K562 (cell line): ENCODE results near the gene PTP4A1. TPM values are rescaled to one million over a fixed set of nuclear protein-coding genes. Genes with fewer than 3 reads are reported as not detected.

ENCODE experiments used
- ATAC-seq: fragments of 200-7000 bp; cut with Tn5 transposase; 3 replicates; pipeline ENCODE4 v1.9.1; 2020; ENCODE audit warnings: moderate library complexity
- Bru-seq: library from RNA; stranded (reverse); fragments of 400-500 nt; gene quantifications from one replicate; lab custom pipeline; 2021; lab: Mats Ljungman, UMichigan
- BruChase-seq, 2 experiments: library from RNA; stranded (reverse); fragments of 400-500 nt; gene quantifications; one replicate each; lab custom pipeline; 2021; lab: Mats Ljungman, UMichigan
- BruUV-seq: library from RNA; stranded (reverse); fragments of 400-500 nt; replicated peaks from 2 replicates; lab custom pipeline; 2021; lab: Mats Ljungman, UMichigan
- CTCF ChIA-PET: fragments of 300-600 bp; formaldehyde crosslinking; extraction: SDS; loops from one replicate; lab custom pipeline; 2021; ENCODE audit warnings: low intra/inter-chr PET ratio; lab: Yijun Ruan, JAX
- POLR2A ChIA-PET: fragments of 300-600, 350-650 bp; sonication (Branson Sonifier 250); formaldehyde crosslinking; extraction: SDS; loops from one replicate; lab custom pipeline; 2021; ENCODE audit warnings: antibody characterized with exemption, inconsistent platforms; lab: Yijun Ruan, JAX
- DNase-seq, 4 experiments: peaks; one replicate each; pipeline versions ENCODE4 v3.0.0 to v3.0.0-alpha.2; 2011 to 2018; ENCODE audit warnings: low spot score in 3 of 4, mixed read lengths in 3 of 4; ENCODE audit errors: extremely low read depth in 1 of 4
- FAIRE-seq: peaks from 2 replicates; lab custom pipeline; 2011; peaks lifted over from hg19 to GRCh38; lab: Jason Lieb, UNC
- H2AFZ ChIP-seq: 2 replicates; pipeline ENCODE4 v1.6.0; 2011; ENCODE audit warnings: low read depth, low read length, control low read depth, inconsistent platforms
- H3K27ac ChIP-seq: fragments of 200-600 bp; 3 replicates; pipeline ENCODE4 v1.8.0; 2011; ENCODE audit warnings: low read depth, mild to moderate bottlenecking, control low read depth, inconsistent platforms, low read length, moderate library complexity, mixed read lengths; ENCODE audit errors: extremely low read depth
- H3K27me3 ChIP-seq, 2 experiments: fragments of 300-600 bp in 1 of 2; 2 replicates in 1 of 2; 3 replicates in 1 of 2; pipeline versions ENCODE4 v1.6.0 to v1.8.0; 2011; ENCODE audit warnings: inconsistent platforms in 2 of 2, low read length in 2 of 2, mild to moderate bottlenecking in 1 of 2, mixed read lengths in 1 of 2, moderate library complexity in 1 of 2; ENCODE audit not compliant: control insufficient read depth in 2 of 2, insufficient read depth in 2 of 2
- H3K36me3 ChIP-seq: fragments of 300-600 bp; 3 replicates; pipeline ENCODE4 v1.8.0; 2011; ENCODE audit warnings: mild to moderate bottlenecking, low read length, inconsistent platforms; ENCODE audit not compliant: control insufficient read depth, insufficient read depth
- H3K4me1 ChIP-seq, 2 experiments: fragments of 200-600 bp in 1 of 2; replicated peaks in 1 of 2; 2 replicates in 1 of 2; 3 replicates in 1 of 2; pipeline versions ENCODE4 v1.5.1 to v1.8.0; 2011; ENCODE audit warnings: inconsistent platforms in 2 of 2, low read length in 2 of 2, mild to moderate bottlenecking in 1 of 2, mixed read lengths in 1 of 2, moderate library complexity in 1 of 2; ENCODE audit not compliant: control insufficient read depth in 2 of 2, insufficient read depth in 2 of 2
- H3K4me2 ChIP-seq: 2 replicates; pipeline ENCODE4 v1.6.1; 2011; ENCODE audit warnings: low read length, control low read depth, inconsistent platforms, mixed read lengths; ENCODE audit not compliant: insufficient read depth
- H3K4me3 ChIP-seq: fragments of 200-600 bp; sonication (generic), shearing (Covaris generic); 2 replicates; pipeline ENCODE4 v1.5.1; 2016; ENCODE audit warnings: control low read depth, inconsistent platforms
- H3K79me2 ChIP-seq: fragments of 200-600 bp; 3 replicates; pipeline ENCODE4 v1.8.0; 2011; ENCODE audit warnings: low read length, inconsistent platforms; ENCODE audit not compliant: control insufficient read depth, insufficient read depth
- H3K9ac ChIP-seq, 2 experiments: 2 replicates each; pipeline versions ENCODE4 v1.6.0 to v1.6.1; 2011; ENCODE audit warnings: low read depth in 2 of 2, low read length in 2 of 2, control low read depth in 1 of 2, inconsistent platforms in 1 of 2, mild to moderate bottlenecking in 1 of 2, mixed read lengths in 1 of 2; ENCODE audit not compliant: insufficient read depth in 1 of 2
- H3K9me1 ChIP-seq: one replicate; pipeline ENCODE4 v1.6.0; 2011; ENCODE audit warnings: inconsistent platforms, mild to moderate bottlenecking, low read length, moderate library complexity; ENCODE audit not compliant: control insufficient read depth, insufficient read depth
- H3K9me3 ChIP-seq: replicated peaks from 2 replicates; pipeline ENCODE4 v1.5.1; 2011; ENCODE audit warnings: low read depth, low read length, inconsistent platforms; ENCODE audit not compliant: control insufficient read depth, insufficient read depth
- H4K20me1 ChIP-seq: replicated peaks from 2 replicates; pipeline ENCODE4 v1.6.1; 2011; ENCODE audit warnings: low read length, inconsistent platforms, mixed read lengths; ENCODE audit not compliant: control insufficient read depth, insufficient read depth
- BRF1 ChIP-seq: IDR thresholded peaks from 3 replicates; pipeline ENCODE4 v1.6.1; 2011; ENCODE audit warnings: borderline replicate concordance, mild to moderate bottlenecking; ENCODE audit not compliant: insufficient read length; ENCODE audit errors: extremely low read depth
- FOSL1 ChIP-seq: fragments of 200-800 bp; sonication (Bioruptor generic); conservative IDR thresholded peaks from 2 replicates; pipeline ENCODE4 v1.6.1; 2016; ENCODE audit warnings: missing genetic modification characterization, missing compliant biosample characterization
- HDAC6 ChIP-seq: IDR thresholded peaks from 2 replicates; pipeline ENCODE4 v1.6.1; 2012; ENCODE audit warnings: low read depth, mild to moderate bottlenecking, control low read depth, inconsistent platforms, low read length, moderate library complexity
- KDM5B ChIP-seq: fragments of 200-600 bp; sonication (generic); IDR thresholded peaks from 2 replicates; pipeline ENCODE4 v1.6.1; 2012; ENCODE audit warnings: low read depth, mild to moderate bottlenecking, moderate library complexity, low read length, control low read depth, inconsistent platforms; ENCODE audit not compliant: insufficient replicate concordance
- MLLT1 ChIP-seq, 2 experiments: fragments of 450-650 bp; IDR thresholded peaks; 2 replicates each; pipeline ENCODE4 v1.6.1; 2016
- SIN3B ChIP-seq: fragments of 450-650 bp; IDR thresholded peaks from 2 replicates; pipeline ENCODE4 v1.6.1; 2017; ENCODE audit warnings: low read depth, mild to moderate bottlenecking, moderate library complexity
- SP1 ChIP-seq: sonication (generic); formaldehyde crosslinking; IDR thresholded peaks from 2 replicates; pipeline ENCODE4 v1.8.1; 2022; ENCODE audit warnings: mild to moderate bottlenecking, missing genetic modification reagents
- TEAD2 ChIP-seq: fragments of 450-650 bp; IDR thresholded peaks from 2 replicates; pipeline ENCODE4 v1.6.1; 2016; ENCODE audit warnings: missing genetic modification characterization, control low read depth, missing compliant biosample characterization
- U2AF1 ChIP-seq: fragments of 200-400 bp; formaldehyde crosslinking; optimal IDR thresholded peaks from 2 replicates; pipeline ENCODE3; 2017; ENCODE audit warnings: mild to moderate bottlenecking, low read depth, low read length, moderate library complexity
- ZBTB11 ChIP-seq, 3 experiments: fragments of 200-800 bp in 1 of 3; fragments of 250-450 bp in 1 of 3; fragments of 450-650 bp in 1 of 3; sonication (Bioruptor Pico) in 1 of 3; sonication (Bioruptor generic) in 1 of 3; formaldehyde crosslinking in 1 of 3; IDR thresholded peaks; 2 replicates each; pipeline versions ENCODE4 v1.6.1 to v1.8.0; 2016 to 2022; ENCODE audit warnings: mild to moderate bottlenecking in 2 of 3, missing genetic modification characterization in 2 of 3, missing compliant biosample characterization in 1 of 3, moderate library complexity in 1 of 3
- WGBS: fragments of 100-300 bp; shearing (Covaris generic); methylation state at CpG from one replicate; pipeline ENCODE4 v1.1.6; 2016; ENCODE audit warnings: low coverage, mixed read lengths; ENCODE audit not compliant: insufficient coverage; ENCODE audit errors: missing lambda C conversion rate; 5-methylcytosine and 5-hydroxymethylcytosine counted together
- in situ Hi-C: fragments of 300-500 bp; cut with MboI; formaldehyde crosslinking; loops from 4 replicates; pipeline ENCODE4 v1.15.0; 2018; ENCODE audit warnings: inconsistent platforms, mixed read lengths
- intact Hi-C: fragments of 100-400 bp; cut with micrococcal nuclease; formaldehyde crosslinking; loops from 2 replicates; pipeline ENCODE4 v1.14.2; 2022
- long read RNA-seq, 3 experiments: library from polyadenylated mRNA in 2 of 3; library from RNA in 1 of 3; unstranded in 2 of 3; stranded (forward) in 1 of 3; transcript quantifications; one replicate each; pipeline ENCODE4 v2.0.0, GENCODE V29; 2019 to 2022
- polyA minus RNA-seq, 3 experiments: library from RNA; depleted of rRNA, polyadenylated mRNA; stranded (reverse); fragments of >200 nt; gene quantifications; 2 replicates each; pipeline ENCODE4 v1.2.3, GENCODE V29; 2011
- polyA plus RNA-seq, 8 experiments: library from polyadenylated mRNA; depleted of rRNA in 4 of 8; stranded (reverse) in 5 of 8; unstranded in 3 of 8; fragments of >200 nt; fragmentation: Nextera tagmentation in 2 of 8; fragmentation: Illumina TruSeq in 1 of 8; extraction: Ambion mirVana in 2 of 8; extraction: Trizol in 1 of 8; gene quantifications; 2 replicates each; pipeline versions ENCODE4 v1.2.1 to v1.2.3, GENCODE V29; 2011 to 2014; ENCODE audit warnings: inconsistent platforms in 1 of 8, missing spikeins in 1 of 8
- total RNA-seq, 7 experiments: library from RNA; depleted of rRNA in 6 of 7; stranded (reverse); fragments of >200 nt in 6 of 7; fragmentation: Illumina TruSeq in 2 of 7; extraction: Trizol in 2 of 7; gene quantifications; 2 replicates each; pipeline versions ENCODE4 v1.2.1 to v1.2.3, GENCODE V29; 2011 to 2021; ENCODE audit warnings: low replicate concordance in 1 of 7

The PTP4A1 gene
- total RNA-seq (2011; cell fraction: chromatin; rRNA removed; ENCODE audit: low replicate concordance): 10.0 and 28.1 TPM in 2 replicates
- total RNA-seq (2011; cell fraction: nucleolus; rRNA removed): 10.7 and 10.8 TPM in 2 replicates
- 15.0 and 29.0 TPM in 2 replicates for total RNA-seq (2011; cell fraction: nucleoplasm; rRNA removed)
- 13.1 and 14.6 TPM in 2 replicates for total RNA-seq (2014; rRNA removed)
- total RNA-seq (2014; rRNA removed; fragmentation: Illumina TruSeq; extraction: Trizol): 10.0 and 12.7 TPM in 2 replicates
- 9.7 and 10.3 TPM in 2 replicates for total RNA-seq (2015; rRNA removed; fragmentation: Illumina TruSeq; extraction: Trizol)
- 60.9 and 62.7 TPM in 2 replicates for total RNA-seq (2021)
- polyA plus RNA-seq (2011; rRNA removed): 17.1 and 17.9 TPM in 2 replicates
- polyA plus RNA-seq (2011; cell fraction: cytosol; rRNA removed): 1.9 and 10.8 TPM in 2 replicates
- 6.9 and 10.5 TPM in 2 replicates for polyA plus RNA-seq (2011; cell fraction: nucleus; rRNA removed)
- 41.6 and 51.3 TPM in 2 replicates for polyA plus RNA-seq (2012)
- polyA plus RNA-seq (2014; fragmentation: Illumina TruSeq; extraction: Trizol): 57.0 and 67.5 TPM in 2 replicates
- polyA plus RNA-seq (2014; fragmentation: Nextera tagmentation; extraction: Ambion mirVana): 10 to 100 TPM in 1 of 2 experiments, 1 to 10 TPM in 1; 3.7 to 13.6 TPM
- 12.4 and 12.9 TPM in 2 replicates for polyA plus RNA-seq (2014; rRNA removed)
- polyA minus RNA-seq (2011; rRNA and poly(A)+ RNA removed): 23.4 and 25.8 TPM in 2 replicates
- polyA minus RNA-seq (2011; cell fraction: cytosol; rRNA and poly(A)+ RNA removed): 24.8 and 25.0 TPM in 2 replicates
- 16.0 and 19.1 TPM in 2 replicates for polyA minus RNA-seq (2011; cell fraction: nucleus; rRNA and poly(A)+ RNA removed)
- percentile 4 among the genes with signal in this experiment for Bru-seq, nascent RNA
- percentile 4 among the genes with signal in this experiment for BruChase-seq, experiment 1, labeled RNA remaining after a 2-hour chase
- BruChase-seq, experiment 2, labeled RNA remaining after a 6-hour chase: not detected
- long read RNA-seq, experiment 1, transcript PTP4A1-203 (5 exons, 2,203 nt): major isoform, 18 of 56 reads
- long read RNA-seq, experiment 1, partial matches to known transcripts: 30 of 56 reads
- long read RNA-seq, experiment 1, other reads (novel, unspliced or antisense): 8 of 56 reads
- long read RNA-seq, experiment 2, partial matches to known transcripts: 0 of 2 reads
- long read RNA-seq, experiment 2, other reads (novel, unspliced or antisense): 0 of 2 reads
- long read RNA-seq, experiment 3, partial matches to known transcripts: 2 of 3 reads
- long read RNA-seq, experiment 3, other reads (novel, unspliced or antisense): 0 of 3 reads

GRCh38 chr6:63572044-63572746 is at the start of gene PTP4A1, which contains the start of gene LOC128125822:
Gene PTP4A1, plus strand, starts transcription at chr6:63572480. Its CDS starts 4,401 bp downstream, at chr6:63576881.
Gene LOC128125822, plus strand, starts transcription at chr6:63572480.
- ATAC-seq: peak; percentile 96
- H3K9me1 ChIP-seq: no peaks in the 10 kb centered on the region
- H3K27me3 ChIP-seq: no peaks in the 10 kb centered on the region
- H2AFZ ChIP-seq: peak within 1 kb of the TSS; percentile 97
- H4K20me1 ChIP-seq: peaks cover 9% of the 10 kb centered on the region; the same call in 1 of the 2 replicates
- in situ Hi-C loops: no loop called here
- peaks cover 53% of the 10 kb centered on the region for H3K79me2 ChIP-seq
- peak; percentile 92 to 98 (median 94) for DNase-seq
- BruUV-seq: no TSS peak
- peak within 1 kb of the TSS; percentile 94 for H3K4me3 ChIP-seq
- intact Hi-C loops: loop anchor here (2.0 to 10.0 kb wide), 2 partner anchors 65 to 127 kb away; no protein-coding TSS in a partner anchor
- FAIRE-seq: peak; percentile 82
- peak within 1 kb of the TSS; percentile 95 for H3K4me2 ChIP-seq
- H3K36me3 ChIP-seq: peaks cover 15% of the 10 kb centered on the region
- H3K9ac ChIP-seq: peak within 1 kb of the TSS; percentile 89 to 97
- 2% methylated on average over 42 of the region's 73 CpGs for WGBS
- peak within 1 kb of the TSS; percentile 97 for H3K27ac ChIP-seq
- ChIA-PET POLR2A (no interaction called here), CTCF (no interaction called here)
- peaks cover 7 to 11% of the 10 kb centered on the region in 2 experiments; a peak in 3 of 5 replicates for H3K4me1 ChIP-seq
- H3K9me3 ChIP-seq: no peaks in the 10 kb centered on the region
- TF ChIP-seq MLLT1 (IDR thresholded peaks at IDR 0.05): no peak
- TF ChIP-seq U2AF1: peak; percentile 17
- TF ChIP-seq HDAC6: no peak
- no peak for TF ChIP-seq ZBTB11 (CRISPR knock-in tag; IDR thresholded peaks at IDR 0.05)
- peak; percentile 88 for TF ChIP-seq SP1 (CRISPR knock-in tag)
- TF ChIP-seq BRF1: no peak
- no peak for TF ChIP-seq TEAD2 (tag)
- peak; percentile 65 for TF ChIP-seq KDM5B
- peak; percentile 50; the same call in 1 of the 2 replicates for TF ChIP-seq FOSL1 (tag)
- no peak for TF ChIP-seq SIN3B
